NCI-H128 (cell line): ENCODE measurements around the gene DOC2A.
"Not testable (repeated sequence)": the region's sequence is repeated elsewhere in the genome, so short reads cannot be mapped to it uniquely, and the experiment has no call there.

ENCODE experiments used
- DNase-seq: peaks from one replicate; lab custom pipeline; 2025; ENCODE audit not compliant: unreplicated experiment; lab: John Stamatoyannopoulos, UW

The DOC2A gene

DNA sequence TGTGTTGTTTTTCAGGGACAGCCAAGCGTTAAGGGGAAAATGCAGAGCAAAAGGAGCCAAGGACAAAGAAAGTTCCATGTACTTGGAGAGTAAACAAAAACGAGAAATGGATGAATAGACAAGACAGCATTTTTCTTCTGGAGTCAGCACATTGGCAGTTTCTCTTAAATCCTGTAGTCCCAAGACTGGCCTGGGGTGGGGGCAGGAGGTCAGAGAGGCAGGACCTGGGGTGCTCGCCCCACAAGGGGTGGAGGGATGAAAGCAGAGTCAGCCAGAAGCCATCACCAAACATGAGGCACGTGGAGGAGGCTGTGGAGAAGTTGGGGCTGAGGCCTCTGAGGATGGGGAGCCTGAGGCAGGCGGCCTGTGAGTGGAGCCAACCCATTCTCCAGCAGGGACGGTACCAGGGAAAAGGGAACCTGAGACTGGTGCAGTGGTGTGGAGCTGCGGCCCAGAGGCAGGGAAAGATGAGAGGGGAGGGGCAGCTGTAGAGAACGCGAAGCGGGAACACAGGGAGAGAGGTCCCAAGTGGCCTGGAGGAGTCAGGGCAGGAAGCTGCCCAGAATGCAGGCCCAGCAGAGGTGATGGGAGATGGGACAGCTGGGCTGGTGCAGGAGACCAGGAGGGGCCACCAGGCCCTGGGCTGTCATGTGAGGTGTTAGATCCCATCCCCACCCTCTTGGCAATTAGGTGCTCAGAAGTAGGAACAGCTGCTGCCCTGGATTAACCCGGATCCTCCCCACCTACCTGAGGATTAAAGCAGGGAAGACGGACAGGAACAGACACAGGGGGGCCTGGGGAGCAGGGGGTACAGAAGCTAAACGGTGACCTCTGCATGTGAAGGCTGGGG lies 17.0 kb upstream of the DOC2A start:
- no peak for DNase-seq

DNA sequence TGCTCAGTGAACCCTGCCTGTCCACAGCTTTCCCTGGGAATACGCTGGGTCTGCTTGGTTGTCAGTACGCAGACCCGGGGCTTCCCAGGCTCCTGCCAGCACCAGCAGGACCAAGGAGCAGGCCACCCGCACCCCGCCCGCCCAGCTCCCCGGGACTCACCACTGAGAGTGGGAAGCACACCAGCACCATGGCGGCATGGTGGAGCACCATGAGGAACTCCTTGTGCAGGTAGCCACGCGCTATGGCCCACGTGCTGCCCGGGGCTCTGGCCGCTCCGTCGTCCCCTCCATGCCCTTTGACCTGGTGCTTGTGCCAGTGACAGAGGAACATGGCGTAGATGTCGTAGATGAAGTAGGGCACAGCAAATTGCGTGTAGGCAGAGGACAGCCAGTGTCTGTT lies 15.6 kb upstream of the DOC2A start:
- DNase-seq, result no peak

DNA sequence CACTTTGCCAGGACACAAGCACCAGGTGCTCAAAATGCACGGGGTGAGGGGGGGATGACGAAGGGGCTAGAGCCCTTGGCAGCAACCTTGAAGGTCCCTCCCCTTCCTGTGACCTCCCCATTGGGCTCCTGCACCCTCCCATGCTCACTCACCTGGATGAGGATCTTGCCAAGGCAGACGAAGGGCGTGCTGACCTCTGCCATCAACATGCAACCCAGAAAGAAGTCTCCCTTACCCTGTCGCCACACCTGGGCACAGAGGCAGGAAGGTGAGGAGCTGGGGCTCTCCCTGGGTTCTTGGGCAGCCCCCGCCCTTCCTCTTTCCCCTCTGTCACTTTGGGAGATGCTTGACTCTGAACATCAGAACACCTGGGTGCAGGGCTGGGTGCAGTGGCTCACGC lies 14.7 kb upstream of the DOC2A start:
- DNase-seq, result no peak

DNA sequence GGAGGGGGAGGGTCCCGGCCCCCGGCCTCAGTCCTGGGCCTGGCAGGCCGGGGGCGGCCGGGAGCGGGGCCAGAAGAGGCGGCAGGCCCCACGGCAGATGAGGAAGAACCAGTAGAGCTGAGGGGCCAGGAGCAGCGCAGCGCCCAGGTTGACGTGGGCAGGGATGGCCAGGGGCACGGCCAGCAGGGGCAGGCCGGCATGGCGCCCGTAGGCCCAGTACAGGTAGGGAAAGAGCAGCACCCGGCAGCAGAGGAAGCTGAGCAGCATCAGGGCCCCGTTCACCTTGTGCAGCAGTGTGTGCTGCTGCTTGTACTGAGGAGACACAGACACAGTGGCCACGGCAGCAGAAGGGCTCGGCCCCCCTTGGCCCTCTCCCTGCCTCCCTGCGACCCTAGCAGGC lies 14.3 kb upstream of the DOC2A start:
- no peak for DNase-seq

DNA sequence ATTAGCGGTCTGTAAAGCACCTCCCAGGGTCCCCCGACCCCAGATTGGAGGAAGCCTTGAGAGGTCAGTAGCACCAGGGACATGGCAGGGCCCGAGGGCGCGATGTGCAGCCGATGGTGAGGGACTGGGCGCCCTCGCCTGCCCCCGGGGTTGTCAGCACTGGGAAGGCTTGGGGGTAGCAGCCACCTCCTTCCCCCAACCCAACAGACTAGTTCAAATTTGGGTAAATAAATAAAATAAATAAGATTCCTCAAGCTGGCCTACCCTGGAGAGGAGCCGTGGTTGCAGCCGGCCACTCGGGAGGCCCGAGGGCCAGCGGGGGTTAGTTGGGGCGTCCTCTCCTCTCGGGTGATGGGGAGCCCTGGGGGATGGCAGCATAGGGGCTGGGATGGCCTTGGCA lies 13.6 kb upstream of the DOC2A start:
- DNase-seq, result no peak

DNA sequence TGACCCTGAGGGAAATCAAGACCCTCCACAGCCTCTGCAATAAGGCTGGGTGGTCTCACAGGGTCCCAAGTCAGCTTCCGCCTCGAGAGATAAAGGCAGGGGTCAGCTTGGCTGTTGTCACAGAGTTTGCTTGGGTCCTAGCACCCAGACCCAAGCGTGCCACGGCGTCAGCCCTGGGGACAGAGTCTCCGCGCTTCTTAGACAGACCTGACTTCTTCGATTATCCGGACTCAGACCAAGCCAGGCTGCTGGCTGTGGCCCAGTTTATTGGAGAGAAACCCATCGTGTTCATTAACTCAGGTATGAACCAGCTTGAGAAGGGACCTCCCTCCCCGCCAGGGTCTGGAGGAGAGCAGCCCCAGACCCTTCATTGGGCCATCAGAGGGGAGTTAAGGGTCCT lies 12.8 kb upstream of the DOC2A start:
- DNase-seq, result no peak

- no peak for DNase-seq
These were observed 12.1 kb upstream of the DOC2A start, which contains the start of gene C16orf92 for GRCh38 chr16:30022887-30023286. Gene C16orf92 (plus strand): TSS chr16:30023198. CDS start chr16:30023341, 143 bp downstream.

- no peak for DNase-seq
These were observed 7.9 kb upstream of the DOC2A start for GRCh38 chr16:30018731-30019158.

DNA sequence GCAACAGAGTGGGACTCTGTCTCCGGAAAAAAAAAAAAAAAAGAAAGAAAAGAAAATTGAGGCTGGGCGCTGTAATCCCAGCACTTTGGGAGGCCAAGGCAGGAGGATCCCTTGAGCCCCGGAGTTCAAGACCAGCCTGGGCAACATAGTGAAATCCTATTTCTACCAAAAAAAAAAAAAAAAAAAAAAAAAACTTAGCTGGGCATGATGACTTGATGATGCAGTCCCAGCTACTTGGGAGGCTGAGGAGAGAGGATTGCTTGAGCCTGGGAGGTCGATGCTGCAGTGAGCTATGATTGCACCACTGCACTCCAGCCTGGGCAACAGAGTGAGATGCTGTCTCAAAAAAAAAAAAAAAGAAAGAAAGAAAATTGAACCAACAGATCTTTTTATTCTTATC lies 7.1 kb upstream of the DOC2A start:
- DNase-seq, result not testable (repeated sequence)

DNA sequence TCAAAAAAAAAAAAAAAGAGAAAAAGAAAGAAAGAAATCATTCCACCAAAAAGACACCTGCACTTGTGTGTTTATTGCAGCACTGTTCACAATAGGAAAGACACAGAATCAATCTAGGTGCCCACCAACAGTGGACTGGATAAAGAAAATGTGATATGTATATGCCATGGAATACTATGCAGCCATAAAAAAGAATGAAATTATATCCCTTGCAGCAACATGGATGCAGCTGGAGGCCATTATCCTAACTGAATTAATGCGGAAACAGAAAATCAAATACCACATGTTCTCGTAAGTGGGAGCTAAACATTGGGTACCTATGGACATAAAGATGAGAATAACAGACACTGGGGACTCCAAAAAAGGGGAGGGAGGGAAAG lies 6.4 kb upstream of the DOC2A start:
- DNase-seq, result no peak

DNA sequence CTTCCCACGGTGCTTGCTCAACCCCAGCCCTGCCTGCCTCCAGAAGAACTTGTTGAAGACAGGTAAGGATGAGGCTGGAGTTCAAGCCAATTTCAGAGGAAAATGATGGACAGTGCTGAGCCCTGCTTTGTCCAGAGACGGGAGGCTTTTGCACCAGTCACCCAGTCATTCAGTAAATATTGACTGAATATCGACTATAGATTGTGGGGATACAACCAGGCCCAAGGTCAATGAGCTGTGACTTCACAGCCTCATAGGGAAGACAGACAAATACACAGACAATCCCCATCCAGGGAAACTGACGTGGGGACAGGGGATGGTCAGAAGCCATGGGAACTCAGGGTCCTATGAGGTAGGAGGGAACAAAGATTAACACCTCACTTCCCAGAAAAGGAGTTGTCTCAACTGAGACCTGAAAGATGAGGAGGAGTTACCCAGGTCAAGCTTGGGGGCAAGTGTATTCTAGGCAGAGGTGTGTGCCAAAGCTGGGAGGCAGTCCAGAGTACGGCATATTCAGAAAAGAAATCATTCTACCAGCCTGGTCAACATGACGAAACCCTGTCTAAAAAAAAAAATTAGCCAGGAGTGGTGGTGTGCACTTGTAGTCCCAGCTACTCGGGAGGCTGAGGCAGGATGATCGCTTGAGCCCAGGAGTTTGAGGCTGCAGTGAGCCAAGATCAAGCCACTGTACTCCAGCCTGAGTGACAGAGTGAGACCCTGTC lies 5.9 kb upstream of the DOC2A start:
- DNase-seq, result no peak

DNA sequence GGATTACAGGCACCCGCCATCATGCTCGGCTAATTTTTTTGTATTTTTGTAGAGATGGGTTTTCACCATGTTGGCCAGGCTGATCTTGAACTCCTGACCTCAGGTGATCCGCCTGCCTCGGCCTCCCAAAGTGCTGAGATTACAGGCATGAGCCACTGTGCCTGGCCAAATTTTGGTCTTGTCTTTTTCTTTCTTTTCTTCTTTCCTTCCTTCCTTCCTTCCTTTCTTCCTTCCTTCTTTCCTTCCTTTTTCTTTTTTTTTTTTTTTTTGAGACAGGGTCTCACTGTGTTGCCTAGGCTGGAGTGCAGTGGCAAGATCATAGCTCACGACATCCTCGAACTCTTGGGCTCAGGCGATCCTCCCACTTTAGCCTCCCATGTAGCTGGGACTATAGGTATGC lies 4.6 kb upstream of the DOC2A start:
- DNase-seq, result not testable (repeated sequence)

DNA sequence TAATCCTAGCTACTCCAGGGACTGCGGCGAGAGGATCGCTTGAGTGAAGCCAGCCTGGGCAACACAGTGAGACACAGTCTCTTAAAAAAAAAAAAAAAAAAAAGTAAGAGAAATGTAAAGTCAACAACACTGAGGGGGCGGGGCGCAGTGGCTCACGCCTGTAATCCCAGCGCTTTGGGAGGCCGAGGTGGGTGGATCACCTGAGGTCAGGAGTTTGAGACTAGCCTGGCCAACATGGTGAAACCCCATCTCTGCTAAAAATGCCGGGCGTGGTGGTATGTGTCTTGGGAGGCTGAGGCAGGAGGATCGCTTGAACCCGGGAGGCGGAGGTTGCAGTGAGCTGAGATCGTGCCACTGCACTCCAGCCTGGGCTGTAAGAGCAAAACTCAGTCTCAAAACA lies 1.8 kb upstream of the DOC2A start:
- DNase-seq, result not testable (repeated sequence)

DNA sequence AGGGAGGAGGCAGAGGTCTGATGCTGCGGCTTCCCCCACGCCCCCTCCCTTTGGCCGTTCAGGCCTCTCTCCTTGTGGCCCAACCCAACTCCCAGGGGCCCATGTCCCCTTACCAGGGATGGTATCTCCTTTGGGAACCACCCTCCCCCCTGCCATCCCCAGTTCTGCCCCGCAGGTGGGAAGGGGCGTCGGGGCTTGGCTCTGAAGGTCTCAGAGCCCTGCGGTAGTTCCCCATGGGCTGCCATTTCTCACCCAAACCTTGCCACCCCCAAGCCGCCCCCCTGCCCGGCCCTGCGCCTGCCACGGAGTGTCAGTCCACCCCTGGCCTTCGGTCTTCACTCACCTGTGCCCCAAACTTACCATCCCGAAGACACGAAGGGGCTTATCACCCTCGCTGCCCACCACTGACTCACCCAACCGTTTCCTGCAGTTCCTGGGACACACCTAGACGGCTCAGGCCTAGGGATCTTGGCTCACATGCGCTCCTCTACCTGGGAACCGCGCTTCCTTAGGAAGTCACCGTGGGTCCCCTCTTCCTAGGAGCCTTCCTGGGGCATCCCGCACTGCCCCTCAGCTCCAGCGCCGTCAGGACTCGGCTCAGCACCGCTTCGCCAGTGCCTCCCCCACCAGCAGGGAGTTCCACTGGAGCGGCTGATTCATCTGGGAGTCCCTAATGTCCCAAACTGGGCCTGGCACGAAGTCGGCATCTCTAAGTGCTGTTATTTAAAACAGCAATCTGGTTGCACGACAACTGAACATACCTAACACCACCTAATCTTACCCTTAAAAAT lies 1.1 kb upstream of the DOC2A start:
- DNase-seq, result no peak

DNA sequence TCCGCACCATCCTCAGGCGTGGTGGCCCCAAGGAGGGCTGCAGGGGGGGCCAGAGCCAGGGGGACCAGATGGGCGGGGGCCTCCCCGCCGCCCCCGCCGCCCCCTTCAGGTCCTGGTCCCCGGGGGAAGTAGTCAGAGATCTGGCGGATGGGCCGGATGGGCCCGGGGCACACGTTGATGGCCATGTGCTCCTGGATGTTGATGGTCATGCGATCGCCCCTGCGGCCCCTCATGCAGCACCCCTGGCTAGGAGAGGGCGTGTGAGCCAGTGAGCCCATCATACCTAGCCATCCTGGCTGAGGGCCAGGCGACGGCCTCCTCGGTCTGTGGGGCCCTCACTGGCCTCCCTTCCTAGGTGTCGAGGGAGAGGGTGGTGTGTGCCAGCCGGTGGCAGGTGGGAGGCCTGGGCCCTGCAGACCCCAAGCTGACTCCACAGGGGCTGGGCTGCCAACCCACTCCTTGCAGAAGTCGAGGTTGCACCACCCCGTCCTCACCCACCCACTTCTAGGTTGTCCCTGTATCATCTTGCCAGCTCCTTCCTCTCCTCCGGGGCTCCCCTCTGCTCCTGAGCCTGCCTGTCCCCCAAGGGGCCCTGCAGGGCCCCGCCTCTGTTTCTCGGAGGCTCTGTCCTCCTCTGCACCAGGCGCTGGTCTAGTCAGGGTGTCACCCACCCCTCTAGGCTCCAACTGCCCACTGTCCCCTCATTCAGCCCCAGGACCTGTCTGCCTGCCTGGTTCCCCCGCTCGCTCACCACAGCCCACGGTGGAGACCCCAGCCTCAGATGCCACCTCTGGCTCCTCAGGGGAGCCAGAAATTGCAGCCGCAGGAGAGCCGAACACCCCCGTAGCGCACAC lies 610 bp downstream of the DOC2A start:
- no peak for DNase-seq

- DNase-seq, result no peak
These were observed 1.6 kb downstream of the DOC2A start for GRCh38 chr16:30009085-30009862.

GRCh38 chr16:30007378-30007895 lies 3.4 kb downstream of the DOC2A start:
- no peak for DNase-seq

- no peak for DNase-seq
These were observed 4.0 kb downstream of the DOC2A start for GRCh38 chr16:30006659-30007377.

DNA sequence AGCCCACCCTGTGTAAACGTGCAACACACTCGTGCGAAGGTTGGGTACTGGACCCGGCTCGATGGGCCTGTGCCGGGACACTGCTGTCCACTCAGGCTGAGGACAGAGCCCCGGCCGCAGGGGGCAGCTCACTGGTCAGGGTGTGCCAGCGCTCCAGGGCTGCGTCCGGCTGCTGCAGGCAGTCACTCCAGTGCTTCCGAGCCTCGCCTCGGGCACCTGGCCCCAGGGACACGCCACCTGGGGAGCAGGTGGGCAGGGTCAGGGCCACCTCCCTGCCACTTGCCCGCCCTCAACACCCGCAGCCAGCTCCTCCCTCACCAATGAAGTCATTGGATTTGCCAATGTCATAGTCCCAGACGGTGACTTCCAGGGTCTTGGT lies 4.7 kb downstream of the DOC2A start:
- DNase-seq, result no peak
